Left lobe of liver (tissue), 2 donors: Measurements from ENCODE around the gene HS3ST5. TPM values are rescaled to one million over a fixed set of nuclear protein-coding genes. Genes with fewer than 3 reads are reported as not detected.

Source experiments
- ATAC-seq: fragments of 200-7000 bp; cut with Tn5 transposase; one replicate; pipeline ENCODE4 v1.9.1; 2020; ENCODE audit warnings: mild to moderate bottlenecking, moderate library complexity
- DNase-seq: peaks from one replicate; pipeline ENCODE4 v3.0.0-alpha.2; 2020; ENCODE audit warnings: low spot score
- total RNA-seq: library from RNA; stranded (reverse); gene quantifications from one replicate; pipeline ENCODE4 v1.2.1, GENCODE V29; 2021
- donor health status: DM: no; HTN: no; CAD: no; lungs with moderate emphysema.
- donor health status: DM: no; HTN: yes; CAD: no.

HS3ST5 gene
- total RNA-seq, 1 donor from 2014 or later, result not detected

- ATAC-seq (no peak), DNase-seq (no peak)
Measured at GRCh38 chr6:114202389-114202788, 140.4 kb downstream of the HS3ST5 start.

- no peak for ATAC-seq
- no peak for DNase-seq
Measured at GRCh38 chr6:114200891-114201290, 141.9 kb downstream of the HS3ST5 start.

GRCh38 chr6:114195631-114196403 is 147.0 kb downstream of the HS3ST5 start:
- ATAC-seq (no peak), DNase-seq (no peak)

GRCh38 chr6:114195027-114195365 is 147.8 kb downstream of the HS3ST5 start:
- ATAC-seq, result no peak
- DNase-seq, result no peak

- ATAC-seq, result no peak
Measured at GRCh38 chr6:114194362-114195026, 148.3 kb downstream of the HS3ST5 start.

GRCh38 chr6:114187563-114187962 is 155.3 kb downstream of the HS3ST5 start:
- ATAC-seq (no peak), DNase-seq (no peak)

More at GRCh38 chr6:114194362-114195026, 148.3 kb downstream of the HS3ST5 start:
- no peak for DNase-seq

GRCh38 chr6:114181664-114182063 is 161.2 kb downstream of the HS3ST5 start:
- DNase-seq (no peak), ATAC-seq (no peak)

- ATAC-seq (no peak), DNase-seq (no peak)
Measured at GRCh38 chr6:114179411-114179810, 163.4 kb downstream of the HS3ST5 start.

GRCh38 chr6:114176726-114177125 is 166.1 kb downstream of the HS3ST5 start:
- ATAC-seq, result no peak

GRCh38 chr6:114172576-114173260 is 170.1 kb downstream of the HS3ST5 start:
- DNase-seq (no peak), ATAC-seq (no peak)

More at GRCh38 chr6:114176726-114177125, 166.1 kb downstream of the HS3ST5 start:
- no peak for DNase-seq

- ATAC-seq, result no peak
- DNase-seq, result no peak
Measured at GRCh38 chr6:114171473-114171872, 171.3 kb downstream of the HS3ST5 start.

- no peak for DNase-seq
- ATAC-seq, result no peak
Measured at GRCh38 chr6:114170958-114171387, 171.8 kb downstream of the HS3ST5 start.

GRCh38 chr6:114170372-114170771 is 172.5 kb downstream of the HS3ST5 start:
- ATAC-seq (no peak), DNase-seq (no peak)

GRCh38 chr6:114169763-114170162 is 173.1 kb downstream of the HS3ST5 start:
- DNase-seq, result no peak
- no peak for ATAC-seq

GRCh38 chr6:114167583-114168576 is 174.9 kb downstream of the HS3ST5 start:
- DNase-seq, result no peak
- peak; percentile 41 for ATAC-seq

- no peak for ATAC-seq
- DNase-seq, result no peak
Measured at GRCh38 chr6:114164207-114164606, 178.6 kb downstream of the HS3ST5 start.

- DNase-seq, result no peak
- no peak for ATAC-seq
Measured at GRCh38 chr6:114162691-114163347, 180.0 kb downstream of the HS3ST5 start.

- no peak for DNase-seq
- ATAC-seq, result no peak
Measured at GRCh38 chr6:114160881-114161280, 181.9 kb downstream of the HS3ST5 start.

- ATAC-seq (no peak), DNase-seq (no peak)
Measured at GRCh38 chr6:114159727-114160126, 183.1 kb downstream of the HS3ST5 start.
